Activated CD4-positive, alpha-beta T cell treated with anti-CD3 and anti-CD28 coated beads, Interleukin-2, amount 50 U/mL, for 1 hour (primary cell): ENCODE data around the gene MED13L.
A peak's percentile ranks its signal among the peaks of the same experiment; 100 is the strongest.

Source experiments
- DNase-seq: peaks from one replicate; pipeline ENCODE4 v3.0.0-alpha.2; 2020

Gene MED13L

DNA sequence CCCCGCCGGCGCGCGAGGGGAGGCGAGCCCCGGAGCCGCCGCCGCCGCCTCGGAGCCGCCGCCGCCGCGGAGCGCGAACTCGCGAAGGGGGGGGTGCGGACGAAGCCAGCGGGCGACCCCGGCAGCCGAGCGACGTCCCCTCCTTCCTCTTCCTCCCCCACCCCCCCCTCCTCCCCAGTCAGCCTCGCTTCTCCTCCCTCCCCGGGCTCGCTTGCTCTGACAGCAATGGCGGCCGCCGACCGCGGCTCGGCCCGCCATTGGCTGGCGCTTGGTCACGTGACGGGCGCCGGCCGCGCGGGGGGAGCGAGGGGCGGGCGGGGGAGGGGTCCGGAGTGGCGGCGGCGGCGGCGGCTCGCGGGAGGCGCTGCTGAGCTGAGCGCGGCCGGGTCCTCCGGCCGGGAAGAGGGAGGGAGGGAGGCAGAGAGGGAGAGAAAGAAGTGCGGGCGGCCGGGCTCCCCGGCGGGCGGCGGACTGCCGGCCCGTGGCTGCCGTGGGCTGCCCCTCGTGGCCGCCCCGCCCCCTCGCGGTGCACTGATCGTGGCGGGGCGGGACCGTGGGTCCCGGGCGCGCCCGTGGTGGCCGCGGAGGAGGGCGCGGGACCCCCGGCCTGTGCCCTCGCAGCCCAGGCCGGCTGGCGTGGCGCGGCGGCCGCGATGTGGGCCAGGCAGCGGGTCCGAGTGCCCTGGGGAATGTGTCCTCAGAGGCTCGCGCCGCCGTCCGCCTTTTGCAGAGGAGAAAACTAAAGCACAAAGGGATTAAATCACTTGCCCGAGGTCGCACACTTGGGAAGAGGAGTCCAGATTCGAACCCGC is at the start of gene MED13L:
TSS of gene MED13L (minus strand) at position 227 of the 812 bp plus-strand sequence. CDS start 562 bp downstream, outside the sequence.
- peak; percentile 86 for DNase-seq

DNA sequence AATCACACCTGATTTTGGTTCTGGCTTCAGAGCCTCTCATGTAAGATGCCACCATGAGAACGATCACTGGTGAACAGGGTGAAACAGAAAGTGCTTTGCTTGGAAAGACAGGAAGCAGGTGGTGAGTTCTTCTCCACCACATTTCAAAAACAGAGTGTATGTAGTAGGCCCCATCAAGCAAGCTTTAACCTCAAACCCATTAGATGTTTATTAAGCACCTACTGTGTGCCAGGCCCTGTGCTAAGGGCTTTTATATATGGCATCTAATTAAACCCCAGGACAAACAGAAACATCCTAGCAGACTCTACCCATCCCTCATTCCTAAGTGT is 47.8 kb upstream of the MED13L start:
- no peak for DNase-seq

DNA sequence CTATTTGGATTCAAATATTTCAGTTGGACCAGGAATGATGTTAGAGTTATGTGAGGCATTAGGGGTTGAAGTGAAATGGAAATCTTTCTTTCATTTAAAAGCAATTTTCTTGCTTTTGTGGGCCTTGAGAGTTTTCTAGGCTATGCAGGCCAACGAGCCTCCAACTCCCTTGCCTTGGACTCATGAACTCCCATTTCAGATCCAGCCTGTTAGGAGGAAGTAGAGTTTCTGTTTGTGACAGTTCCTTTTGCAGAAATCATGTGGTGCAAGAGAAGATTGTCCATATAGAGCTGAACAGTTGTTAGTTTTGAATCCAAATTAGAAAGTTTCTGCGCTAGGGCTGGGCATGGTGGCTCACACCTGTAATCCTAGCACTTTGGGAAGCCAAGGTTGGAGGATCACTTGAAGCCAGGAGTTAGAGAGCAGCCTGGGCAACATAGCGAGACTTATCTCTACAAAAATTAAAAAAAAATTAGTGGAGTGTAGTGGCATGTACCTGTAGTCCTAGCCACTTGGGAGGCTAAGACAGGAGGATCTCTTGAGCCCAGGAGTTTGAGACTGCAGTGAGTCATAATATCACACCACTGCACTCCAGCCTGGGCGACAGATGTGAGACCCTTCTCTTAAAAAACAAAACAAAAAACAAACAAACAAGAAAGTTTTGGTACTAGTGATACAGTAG is 47.3 kb upstream of the MED13L start:
- DNase-seq, result no peak

DNA sequence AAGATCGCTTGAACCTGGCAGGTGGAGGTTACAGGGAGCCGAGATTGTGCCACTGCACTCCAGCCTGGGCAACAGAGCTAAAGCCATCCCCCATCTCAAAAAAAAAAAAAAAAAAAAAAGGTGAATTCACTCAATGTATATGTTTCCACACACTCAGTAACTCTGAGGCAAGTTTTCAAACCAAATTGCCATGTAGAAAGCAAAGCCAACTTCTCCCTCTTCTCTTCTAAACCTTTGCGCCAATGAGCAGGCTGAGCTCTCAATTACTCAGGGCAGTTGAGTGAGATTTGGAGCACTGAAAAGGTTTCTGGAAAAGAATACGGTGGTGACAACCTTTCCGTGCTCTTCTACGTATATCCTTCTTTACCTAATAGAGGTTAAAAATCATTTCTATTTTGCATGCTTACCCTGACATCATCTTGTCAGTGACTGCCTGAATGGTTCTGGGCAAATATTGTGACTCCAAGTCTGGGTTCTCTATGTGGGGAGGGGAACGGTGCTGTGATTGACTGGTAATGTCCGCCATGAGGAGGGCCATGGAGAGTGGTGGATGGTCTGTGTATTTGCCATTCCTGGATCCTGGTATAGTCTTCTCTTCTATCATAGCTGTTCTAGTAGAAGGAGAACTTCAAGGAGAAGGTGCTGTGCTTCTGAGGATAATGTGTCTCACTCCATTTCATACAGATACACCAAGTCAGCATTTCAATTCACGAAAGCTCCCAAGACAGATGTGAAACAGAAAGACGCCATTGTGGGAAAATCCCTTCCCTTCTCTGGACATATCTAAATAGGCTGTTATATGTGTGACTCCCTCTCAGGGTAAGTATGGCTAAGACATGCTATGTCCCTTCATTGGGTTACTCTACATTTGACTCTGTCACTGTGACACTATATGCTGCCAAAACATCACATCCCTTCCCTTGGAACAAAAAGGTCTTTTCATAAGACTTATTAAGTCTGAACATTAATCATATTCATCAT is 46.2 kb upstream of the MED13L start:
- no peak for DNase-seq

DNA sequence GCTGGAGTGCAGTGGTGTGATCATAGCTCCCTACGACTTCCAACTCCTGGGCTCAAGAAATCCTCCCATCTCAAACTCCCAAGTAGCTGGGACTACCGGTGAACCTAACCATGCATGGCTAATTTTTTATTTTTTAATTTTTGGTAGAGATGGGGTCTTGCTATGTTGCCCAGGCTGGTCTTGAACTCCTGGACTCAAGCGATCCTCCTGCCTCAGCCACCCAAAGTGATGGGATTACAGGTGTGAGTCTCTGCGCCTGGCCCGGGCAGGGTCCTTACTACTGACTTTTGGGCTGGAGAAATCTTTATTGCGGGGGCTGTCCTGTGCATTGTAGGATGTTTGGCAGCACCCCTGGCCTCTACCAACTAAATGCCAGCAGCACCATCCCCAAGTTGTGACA is 44.4 kb upstream of the MED13L start:
- DNase-seq, result no peak

DNA sequence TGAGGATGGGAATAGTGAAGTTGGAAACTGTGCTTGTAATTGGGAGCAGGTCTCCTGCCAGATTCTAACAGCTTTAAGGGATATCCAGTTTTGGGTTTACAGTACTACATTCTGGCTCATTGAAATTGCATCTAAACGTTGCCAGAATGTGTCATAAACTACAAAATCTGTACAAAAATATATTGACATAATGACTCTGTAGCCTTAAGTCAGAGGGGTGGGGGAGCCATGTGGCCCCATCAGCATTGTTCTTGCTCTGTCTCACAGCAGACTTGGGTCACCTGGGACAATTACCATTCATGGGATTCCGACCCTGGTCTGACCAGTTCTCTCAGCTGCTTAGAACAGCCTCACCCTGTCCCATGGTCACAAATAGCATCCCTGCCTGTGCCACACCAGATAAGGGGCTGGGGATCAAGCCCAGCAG is 43.3 kb upstream of the MED13L start:
- DNase-seq, result no peak

DNA sequence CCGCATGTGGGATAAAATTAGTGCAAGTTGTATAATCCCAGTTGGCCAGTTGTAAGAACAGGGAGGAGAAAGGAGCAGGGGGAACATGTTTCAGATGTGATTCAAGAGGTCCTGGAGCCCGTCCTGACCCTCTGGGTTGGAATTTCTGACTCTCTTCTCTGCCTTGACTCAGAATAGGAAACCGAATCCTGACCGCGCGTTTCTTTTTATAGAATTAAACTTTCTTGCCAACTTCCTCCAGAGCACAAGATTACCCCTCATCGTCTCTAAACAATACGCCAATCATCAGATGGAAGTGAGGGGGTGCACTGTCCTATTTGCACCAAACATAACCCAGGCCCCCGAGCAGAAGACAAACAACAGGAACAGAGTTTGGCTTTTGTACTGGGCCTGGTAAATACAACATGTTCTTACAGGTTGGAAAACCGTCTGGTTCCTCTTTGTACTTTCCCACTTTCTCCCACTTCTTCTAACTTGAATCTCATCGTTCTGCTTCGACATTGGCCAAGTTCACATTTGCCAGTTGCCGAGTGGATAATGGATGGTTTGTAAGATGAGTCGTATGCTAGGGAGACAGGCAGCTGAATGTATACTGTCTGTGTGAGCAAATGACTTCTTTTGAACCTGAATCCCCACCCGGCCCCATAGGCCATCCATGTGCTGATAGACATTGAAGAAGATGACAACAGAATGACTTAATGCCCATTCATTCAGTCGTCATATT is 42.6 kb upstream of the MED13L start:
- DNase-seq, result no peak

DNA sequence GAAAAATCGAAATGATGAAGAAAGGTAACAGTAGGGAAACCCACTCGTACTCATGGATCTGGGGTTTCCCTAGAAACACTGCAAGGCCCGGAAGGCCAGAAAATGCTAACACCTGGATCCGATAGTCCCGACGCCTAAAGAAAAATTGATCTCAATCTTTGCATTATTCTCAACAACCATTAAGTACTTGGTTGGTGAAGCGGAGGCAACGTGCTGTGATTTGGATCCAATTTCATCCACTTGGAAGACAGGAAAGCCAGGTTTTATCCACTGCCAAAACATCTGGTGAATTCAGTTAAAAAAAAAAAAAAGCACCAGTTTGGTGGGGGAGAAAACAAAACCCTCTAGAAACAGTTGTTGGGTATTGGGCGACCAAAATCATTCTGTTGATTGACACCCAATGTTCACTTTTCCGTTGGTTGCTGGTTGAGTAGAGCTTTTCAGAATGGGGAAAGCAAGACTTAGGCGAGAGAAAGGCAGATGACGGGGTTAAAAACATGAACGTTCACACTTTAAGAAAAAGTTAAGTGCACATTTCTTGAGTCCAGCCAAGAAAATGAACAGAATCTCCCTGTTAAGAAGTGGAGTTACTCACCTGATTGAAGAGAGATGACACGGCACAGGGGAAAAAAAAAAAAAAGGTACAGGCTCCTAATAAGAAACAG is 41.9 kb upstream of the MED13L start:
- no peak for DNase-seq

DNA sequence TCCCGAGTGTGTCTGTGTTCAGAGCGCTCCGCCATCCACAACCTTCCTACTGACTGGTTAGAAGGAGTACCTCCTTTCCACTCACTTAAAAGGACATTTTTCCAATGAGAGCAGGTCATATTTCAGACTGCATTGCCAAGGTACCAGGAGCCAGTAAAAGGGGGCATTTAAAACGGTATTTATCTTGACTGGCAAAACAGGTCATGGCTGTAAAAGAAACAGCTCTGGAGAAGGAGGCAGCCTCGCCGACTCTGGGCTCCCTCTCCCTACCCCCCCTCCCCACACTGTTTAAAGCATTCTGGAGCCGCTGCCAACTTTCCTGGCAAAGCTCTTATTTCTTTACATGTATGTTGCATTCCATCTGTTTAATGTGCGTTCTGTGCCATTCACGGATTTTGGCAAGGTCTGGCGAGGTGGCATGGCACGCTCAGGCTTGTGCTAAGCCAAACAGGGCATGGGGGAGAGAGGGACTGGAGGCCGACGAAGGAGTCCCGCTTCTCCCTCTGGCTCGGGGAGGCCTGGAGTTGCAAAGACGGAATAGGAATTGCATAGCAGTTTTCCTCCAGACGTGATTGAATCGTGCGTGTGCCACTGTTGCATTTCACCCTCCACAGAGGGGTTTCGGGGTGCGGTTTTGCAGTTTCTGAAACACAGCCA is 41.2 kb upstream of the MED13L start:
- DNase-seq, result no peak

DNA sequence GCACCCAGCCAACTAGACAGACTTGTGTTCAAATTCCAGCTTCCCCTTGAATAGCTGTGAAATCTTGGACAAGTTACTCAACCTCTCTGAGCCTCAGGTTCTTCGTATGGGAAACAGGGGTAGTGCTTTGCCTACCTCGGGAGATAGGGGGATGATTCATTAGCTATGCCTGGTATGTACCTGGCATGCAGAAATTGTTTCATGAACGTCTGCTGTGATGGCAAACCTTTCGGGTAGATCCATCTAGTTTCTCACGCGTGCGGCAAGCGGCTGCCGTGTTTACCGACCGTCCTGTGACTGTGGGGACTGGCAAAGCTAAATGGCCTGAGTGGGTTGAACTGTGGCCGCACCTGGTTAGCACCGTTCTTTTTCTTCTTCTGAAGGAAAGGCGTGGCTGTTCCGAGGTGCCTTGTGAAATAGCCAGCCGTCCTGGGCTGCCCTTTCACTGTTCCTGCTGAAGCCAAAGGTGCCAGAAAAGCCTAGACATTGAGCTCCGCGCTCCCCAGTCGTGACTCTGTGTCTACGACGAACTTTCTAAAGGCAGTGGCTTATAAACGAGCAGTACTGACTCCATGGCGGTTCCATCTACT is 40.6 kb upstream of the MED13L start:
- DNase-seq, result no peak

DNA sequence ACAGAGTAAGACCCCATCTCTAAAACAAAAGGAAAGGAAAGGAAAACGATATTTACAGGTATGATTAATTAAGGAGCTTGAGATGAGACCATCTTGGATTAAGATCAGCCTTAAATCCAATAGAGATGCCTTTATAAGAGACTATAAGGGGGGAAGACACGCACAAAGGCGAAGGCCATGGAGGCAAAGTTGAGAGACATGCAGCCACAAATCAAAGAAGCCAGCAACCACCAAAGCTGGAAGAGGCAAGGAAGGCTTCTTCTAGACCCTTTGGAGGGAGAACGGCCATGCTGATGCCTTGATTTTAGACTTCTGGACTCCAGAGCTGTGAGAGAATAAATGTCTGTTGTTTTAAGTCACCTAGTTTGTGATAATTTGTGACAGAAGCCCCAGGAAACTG is 39.6 kb upstream of the MED13L start:
- no peak for DNase-seq

DNA sequence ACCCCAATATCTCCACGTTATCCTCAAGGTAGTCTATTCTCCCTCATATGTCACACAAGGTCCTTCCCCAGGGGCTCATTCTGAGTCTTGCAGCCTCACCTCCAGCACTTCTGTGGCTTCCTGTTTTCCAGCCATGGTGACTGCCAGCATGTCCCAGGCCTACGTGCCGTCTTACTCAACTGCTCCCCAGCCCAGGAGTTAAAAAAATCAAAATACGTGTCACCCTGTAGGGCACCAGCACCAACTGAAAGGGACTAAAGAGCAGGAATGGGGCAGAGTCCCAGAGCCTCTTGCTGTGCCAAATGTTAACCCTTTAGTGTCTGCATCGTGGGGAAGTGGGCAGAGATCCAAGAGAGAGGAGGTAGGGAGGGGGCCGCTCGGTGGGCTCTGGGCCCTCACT is 37.0 kb upstream of the MED13L start:
- no peak for DNase-seq

DNA sequence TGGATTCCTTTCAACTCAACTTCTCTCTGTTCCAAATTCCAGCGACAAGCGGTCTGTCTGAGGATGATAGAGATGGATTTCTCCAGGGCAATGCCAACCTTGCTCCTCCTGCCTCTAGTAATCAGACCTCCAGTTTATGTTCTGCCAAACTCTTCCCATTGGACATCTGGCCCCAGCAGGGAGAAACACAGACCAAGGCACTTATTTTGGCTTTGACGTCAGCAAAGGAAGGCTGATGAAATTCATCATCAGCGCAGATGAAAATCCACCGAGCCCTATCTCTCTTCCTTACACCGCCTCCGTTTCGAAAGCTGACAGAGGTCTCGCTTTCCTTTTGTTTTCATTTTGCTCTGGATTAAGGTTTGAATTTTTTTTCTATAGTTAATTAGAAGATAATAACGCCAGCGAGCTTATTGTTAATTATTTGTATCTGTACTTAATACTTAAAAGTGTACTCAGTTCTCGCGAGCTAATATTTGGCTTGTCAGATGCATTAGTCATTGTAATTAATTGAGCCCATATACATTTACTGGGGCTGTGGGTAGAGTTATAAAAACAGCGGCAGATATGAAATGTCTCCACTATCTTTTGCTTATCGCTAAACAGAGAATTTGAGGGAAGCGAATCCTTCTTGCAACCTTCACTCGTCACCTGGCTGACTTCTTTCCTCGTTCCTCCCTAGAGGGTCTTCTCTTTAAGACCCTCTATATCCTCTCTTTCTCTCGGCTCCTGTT is 35.9 kb upstream of the MED13L start:
- no peak for DNase-seq

DNA sequence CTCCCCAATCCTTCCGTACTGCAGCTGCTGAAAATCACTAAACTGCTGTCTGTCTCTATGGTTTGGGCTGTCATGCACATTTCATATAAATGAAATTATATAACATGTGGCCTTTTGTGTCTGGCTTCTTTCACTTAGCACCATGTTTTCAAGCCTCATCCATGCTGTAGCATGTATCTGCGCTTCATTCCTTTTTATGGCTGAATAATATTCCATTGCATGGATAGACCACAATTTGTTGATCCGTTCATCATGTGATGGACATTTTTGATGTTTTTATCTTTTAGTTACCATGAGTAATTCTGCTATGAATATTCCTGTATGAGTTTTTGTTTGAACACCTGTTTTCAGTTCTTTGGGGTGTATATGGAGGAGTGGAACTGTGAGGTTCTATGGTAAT is 32.6 kb upstream of the MED13L start:
- no peak for DNase-seq

DNA sequence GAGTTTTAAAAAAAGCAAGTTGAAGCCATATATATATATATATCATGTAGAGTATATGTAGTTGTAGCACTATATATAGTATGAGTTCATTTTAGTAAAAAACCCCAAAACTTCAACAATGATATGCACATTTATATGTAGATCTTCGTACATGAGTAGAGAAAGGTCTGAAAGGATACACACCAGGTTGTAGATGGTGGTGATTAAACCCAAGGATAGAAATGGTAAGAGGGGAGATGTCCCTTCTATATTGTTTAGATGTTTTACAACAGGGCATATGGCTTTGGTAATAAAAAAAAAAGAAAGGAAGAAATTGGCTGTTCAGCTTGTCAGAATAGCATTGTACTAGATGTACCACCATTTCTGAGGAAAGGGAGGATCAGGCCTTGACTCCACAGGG is 31.9 kb upstream of the MED13L start:
- DNase-seq, result no peak

DNA sequence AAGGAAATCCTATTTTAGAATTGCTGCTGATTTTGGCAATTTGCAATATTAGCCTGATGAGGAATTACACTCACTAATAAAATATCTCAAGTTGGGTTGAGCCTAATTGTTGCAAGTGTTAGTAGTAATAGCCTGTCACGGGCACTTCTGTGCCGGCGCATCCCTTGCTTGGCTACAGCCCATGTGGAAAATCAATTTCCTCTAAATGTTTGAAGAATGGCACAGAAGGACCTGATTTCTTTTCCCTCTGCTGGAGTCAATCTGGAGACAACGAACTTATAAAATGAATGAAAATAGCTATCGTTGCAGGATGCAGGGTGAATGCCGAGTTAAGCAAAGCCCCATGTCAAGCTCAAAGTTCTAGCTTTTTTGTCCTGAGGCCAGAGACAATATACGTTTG is 31.2 kb upstream of the MED13L start:
- no peak for DNase-seq

DNA sequence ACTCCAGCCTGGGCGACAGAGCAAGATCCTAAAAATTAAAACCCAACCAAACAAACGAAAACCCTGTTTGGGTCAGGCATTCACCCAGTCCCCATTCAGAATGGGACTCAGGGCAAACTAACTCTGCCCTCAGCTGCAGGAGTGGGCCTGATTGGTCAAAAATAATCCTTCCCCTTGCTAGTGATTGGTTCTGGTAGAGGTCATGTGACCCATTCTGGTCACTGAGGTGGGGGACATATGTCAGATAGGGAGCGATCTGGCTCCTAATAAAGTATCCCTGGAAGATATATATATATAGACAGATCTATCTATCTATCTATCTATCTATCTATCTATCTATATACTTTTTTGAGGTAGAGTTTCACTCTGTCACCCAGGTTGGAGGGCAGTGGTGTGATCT is 29.5 kb upstream of the MED13L start:
- no peak for DNase-seq

DNA sequence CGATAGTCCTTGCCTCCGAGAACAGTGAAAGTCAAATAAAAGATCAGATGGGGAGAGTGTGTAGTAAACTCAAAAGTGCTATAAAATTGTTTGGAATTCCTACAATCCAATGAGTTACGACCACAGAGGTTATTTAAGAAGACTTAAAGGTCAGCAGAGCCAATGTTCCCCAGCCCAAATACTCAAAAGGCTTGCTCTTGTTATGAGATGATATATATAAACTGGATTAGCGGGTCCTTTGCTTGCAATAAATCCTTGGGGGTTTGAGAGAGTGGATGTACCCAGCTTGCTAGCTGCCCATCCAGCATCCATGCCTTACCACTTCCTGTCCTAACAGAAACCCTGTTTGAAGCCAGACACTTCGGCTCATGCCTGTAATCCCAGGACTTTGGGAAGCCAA is 29.0 kb upstream of the MED13L start:
- DNase-seq, result no peak

DNA sequence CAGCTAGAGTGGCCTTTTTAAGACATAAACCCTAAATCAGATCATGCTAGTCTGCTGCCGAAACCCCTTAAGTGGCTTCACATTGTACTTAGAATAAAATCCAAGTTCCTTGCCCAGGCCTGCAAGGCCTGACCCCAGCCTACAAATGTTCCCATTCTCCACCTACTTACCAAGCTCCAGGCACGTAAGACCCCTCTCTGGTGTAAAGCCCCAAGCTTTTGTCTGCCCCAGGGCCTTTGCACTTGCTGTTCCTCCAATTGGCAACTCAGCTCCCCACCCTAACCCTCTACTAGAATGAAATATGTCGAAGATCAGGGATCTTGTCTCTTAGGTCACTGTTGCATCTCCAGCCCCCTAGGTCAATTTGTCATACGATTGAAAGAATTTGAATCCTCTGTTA is 27.1 kb upstream of the MED13L start:
- DNase-seq, result no peak

DNA sequence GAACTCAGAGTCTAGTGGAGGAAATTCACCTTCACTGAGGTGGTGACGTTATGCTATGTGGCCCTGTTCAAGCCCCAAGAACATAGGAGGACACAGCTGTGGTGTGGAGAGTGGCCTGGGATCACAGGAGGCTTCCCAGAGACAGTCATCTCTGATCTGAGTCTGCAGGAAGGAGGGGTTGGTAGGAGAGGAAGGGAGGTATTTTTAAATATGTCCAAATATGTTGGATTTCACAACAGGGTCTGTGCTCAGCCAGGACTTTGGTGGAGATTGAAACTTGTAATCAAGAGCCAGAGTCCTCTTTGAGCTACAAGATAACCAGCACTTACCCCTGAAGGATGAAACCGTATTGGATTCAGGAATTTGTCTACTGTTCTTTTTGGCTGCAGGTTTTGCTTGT is 26.4 kb upstream of the MED13L start:
- no peak for DNase-seq

DNA sequence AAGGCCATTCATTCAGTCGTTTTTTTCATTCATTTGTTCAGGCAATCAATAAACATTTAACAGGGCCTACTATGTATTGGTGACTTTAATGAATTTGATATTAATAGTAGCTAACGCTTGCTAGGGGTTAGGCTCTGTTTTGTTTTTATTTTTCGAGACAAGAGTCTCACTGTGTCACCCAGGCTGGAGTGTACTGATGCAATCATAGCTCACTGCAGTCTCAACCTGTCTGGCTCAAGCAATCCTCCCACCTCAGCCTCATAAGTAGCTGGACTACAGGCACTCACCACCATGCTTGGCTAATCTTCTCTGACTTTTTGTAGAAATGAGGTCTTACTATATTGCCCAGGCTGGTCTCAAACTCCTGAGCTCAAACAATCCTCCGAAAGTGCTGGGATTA is 25.6 kb upstream of the MED13L start:
- no peak for DNase-seq
